GM19463 (cell line): Measurements from ENCODE around the gene RNU4-1.
"Not testable (repeated sequence)": the region's sequence is repeated elsewhere in the genome, so short reads cannot be mapped to it uniquely, and the experiment has no call there.

ENCODE experiments used
- ATAC-seq: cut with Tn5 transposase; IDR thresholded peaks from one replicate; pipeline ENCODE4 v1.9.1; 2021; ENCODE audit warnings: mild to moderate bottlenecking, moderate library complexity; ENCODE audit not compliant: unreplicated experiment

Gene RNU4-1

DNA sequence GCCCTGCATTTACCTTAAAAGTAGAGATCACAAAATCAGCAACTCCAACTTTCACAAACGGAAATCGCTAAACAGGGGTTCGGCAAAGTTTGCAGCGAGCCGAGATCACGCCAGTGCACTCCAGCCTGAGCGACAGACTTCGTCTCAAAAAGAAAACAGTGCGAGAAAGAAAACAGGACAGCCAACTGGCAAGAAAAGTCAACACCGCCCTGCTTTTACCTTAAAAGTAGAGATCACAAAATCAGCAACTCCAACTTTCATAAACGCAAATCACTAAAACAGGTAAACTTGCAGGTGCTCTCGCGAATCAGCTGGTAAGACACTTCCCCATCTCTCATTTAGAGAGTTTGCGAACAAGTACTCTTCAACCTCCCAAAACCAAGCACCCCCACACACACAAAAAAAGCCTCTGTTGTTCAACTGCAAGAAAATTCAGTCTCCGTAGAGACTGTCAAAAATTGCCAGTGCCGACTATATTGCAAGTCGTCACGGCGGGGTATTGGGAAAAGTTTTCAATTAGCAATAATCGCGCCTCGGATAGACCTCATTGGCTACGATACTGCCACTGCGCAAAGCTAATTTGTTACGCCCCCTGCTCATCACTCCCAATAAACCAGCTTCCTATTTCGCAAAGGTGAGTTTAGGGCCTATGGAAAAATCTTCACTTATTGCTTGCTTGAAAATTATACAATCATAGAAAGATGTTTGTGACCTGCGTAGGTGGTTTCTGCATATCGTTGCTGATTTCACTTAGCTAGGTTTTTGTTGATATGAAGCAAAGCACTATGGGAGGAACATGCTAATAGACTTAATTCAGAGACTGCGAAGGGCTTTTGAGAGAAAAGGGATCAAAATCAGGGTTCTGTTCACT is at the start of gene RNU4-1:
Gene RNU4-1, minus strand, starts transcription at position 577 of the 871 bp plus-strand sequence.
- ATAC-seq, result peak; percentile 55

- no peak for ATAC-seq
These were observed 49.4 kb upstream of the RNU4-1 start for GRCh38 chr12:120342175-120343038.

GRCh38 chr12:120339256-120339655 is 46.2 kb upstream of the RNU4-1 start:
- ATAC-seq, result no peak

DNA sequence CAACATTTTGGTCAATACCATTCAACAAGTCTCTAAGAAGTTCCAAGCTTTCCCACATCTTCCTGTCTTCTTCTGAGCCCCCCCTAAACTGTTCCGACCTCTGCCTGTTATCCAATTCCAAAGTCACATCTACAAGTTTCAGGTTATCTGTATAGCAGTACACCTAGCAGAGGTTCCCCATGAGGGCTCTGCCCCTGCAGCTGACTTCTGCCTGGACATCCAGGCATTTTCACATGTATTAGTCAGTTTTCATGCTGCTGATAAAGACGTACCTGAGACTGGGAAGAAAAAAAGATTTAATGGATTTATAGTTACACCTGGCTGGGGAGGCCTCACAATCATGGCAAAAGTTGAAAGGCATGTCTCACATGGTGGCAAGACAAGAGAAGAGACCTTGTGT is 44.7 kb upstream of the RNU4-1 start:
- no peak for ATAC-seq

DNA sequence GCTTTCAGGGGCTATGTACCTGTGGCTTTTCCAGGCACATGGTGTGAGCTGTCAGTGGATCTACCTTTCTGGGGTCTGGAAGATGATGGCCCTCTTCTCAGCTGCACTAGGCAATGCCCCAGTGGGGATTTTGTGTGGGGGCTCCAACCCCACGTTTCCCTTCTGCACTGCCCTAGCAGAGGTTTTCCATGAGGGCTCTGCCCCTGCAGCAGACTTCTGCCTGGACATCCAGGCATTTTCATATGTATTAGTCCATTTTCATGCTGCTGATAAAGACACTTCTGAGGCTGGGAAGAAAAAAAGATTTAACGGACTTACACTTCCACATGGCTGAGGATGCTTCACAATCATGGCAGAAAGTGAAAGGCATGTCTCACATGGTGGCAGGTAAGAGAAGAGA is 43.4 kb upstream of the RNU4-1 start:
- ATAC-seq, result not testable (repeated sequence)

DNA sequence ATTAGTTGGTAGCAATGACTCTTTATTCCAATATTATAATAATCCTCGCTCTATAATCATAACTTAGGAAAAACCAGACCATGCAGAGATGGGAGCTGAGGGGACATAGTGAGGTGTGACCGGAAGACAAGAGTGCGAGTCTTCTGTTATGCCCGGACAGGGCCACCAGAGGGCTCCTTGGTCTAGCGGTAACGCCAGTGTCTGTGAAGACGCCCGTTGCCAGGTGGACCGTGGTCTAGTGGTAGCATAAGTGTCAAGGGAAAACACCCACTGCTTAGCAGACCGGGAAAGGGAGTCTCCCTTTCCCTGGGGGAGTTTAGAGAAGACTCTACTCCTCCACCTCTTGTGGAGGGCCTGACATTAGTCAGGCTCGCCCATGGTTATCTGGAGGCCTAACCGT is 42.4 kb upstream of the RNU4-1 start:
- ATAC-seq, result not testable (repeated sequence)

DNA sequence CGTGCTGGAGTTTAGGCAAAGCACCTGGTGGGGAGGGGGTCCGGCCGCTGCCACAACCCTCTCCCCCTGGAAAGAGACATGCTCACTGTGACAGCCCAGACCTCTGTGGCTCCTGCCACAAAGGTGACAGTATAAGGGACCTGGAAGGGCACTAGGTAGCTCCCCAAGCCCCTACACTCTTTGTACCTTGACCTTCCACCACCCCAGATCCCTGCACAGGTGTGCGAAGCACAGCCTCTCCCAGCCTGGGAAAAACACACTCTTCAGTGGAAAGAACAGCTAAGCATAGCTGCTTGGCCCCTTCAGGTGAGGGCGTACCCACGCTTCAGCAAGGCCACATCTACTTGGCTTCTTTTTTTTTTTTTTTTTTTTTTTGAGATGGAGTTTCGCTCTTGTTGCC is 39.5 kb upstream of the RNU4-1 start:
- no peak for ATAC-seq

GRCh38 chr12:120332041-120332440 is 39.0 kb upstream of the RNU4-1 start:
- ATAC-seq, result no peak

DNA sequence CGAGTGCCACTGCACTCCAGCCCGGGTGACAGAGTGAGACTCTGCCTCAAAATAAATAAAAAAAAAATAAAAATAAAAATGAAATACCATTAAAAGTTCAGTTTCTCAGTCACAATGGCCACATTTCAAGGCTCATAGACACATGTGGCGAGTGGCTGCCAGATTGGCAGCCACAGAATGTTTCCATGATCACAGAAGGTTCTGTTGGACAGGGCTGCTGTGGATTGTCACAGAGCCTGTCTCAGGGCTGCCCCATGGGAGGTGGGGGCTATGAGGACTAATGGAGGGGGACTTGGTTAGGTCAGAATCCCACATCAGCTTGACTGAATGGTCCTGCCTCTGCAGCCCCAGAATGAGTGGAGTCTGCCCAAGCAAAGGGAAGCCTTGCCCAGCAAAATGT is 38.4 kb upstream of the RNU4-1 start:
- no peak for ATAC-seq

DNA sequence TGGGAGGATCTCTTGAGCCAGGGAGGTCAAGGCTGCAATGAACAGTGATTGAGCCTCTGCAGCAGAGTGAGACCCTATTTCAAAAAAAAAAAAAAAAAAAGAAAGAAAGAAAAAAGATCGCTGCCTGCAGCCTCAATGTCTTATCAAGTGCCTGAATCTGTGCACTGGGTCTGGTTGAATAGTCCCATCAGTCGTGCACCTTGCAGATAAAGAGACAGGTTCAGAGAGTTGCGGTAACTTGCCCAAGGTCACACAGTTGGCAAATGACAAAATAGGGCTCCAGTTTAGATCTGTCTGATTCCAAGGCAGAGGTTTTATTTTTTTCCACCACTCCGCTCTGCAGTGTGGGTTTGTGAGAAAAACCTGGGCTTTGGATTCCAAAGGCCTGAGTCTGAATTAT is 35.2 kb upstream of the RNU4-1 start:
- no peak for ATAC-seq

GRCh38 chr12:120327593-120327992 is 34.6 kb upstream of the RNU4-1 start, which contains the start of gene PLA2G1B:
PLA2G1B (minus strand) TSS chr12:120327779; CDS start chr12:120327753, 26 bp downstream.
- no peak for ATAC-seq

- no peak for ATAC-seq
These were observed 31.9 kb upstream of the RNU4-1 start for GRCh38 chr12:120324841-120325417.

DNA sequence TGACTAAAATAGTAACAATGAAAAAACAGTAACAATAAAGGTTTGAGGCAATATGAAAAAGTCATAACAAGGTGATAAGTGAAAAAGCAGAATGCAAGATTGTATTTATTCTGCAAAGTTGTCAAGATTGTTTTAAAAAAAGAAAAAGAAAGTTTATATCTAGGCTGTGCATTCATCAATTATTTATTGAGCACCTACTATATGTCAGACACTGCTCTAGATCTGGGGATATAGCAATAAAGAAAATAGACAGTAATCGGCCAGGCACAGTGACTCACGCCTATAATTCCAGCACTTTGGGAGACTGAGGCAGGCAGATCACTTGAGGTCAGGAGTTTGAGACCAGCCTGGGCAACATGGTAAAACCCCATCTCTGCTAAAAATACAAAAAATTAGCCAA is 30.7 kb upstream of the RNU4-1 start:
- ATAC-seq, result no peak

DNA sequence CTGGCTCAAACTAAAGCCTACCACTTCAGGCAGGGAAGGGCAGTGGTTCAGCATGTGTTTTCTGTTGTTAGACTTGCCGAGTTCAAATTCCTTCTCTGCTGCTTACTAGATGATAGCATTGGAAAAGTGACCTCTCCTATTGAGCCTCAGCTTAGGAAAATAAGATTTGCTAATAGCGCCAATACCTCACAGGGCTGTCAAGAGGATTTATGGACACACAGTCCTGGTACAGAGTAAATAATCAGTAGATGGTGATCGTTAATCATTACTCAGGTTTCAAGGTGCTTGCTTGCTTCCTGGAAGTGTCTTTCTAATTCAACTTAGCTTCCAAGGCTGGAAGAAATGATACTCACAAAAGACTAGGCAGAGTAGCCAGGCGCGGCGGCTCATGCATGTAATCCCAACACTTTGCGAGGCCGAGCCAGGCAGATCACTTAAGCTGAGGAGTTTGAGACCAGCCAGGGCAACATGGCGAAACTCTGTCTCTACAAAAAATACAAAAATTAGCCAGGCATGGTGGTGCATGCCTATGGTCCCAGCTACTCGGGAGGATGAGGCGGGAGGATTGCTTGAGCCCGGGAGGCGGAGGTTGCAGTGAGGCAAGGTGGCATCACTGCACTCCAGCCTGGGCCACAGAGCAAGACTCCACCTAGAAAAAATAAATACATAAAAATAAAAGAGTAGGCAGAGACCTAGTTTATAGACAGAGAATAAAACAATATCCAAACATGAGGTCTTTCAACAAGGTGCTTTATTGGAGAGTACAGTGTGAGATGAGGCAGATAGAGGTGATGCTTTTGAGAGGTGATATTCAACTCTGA is 28.6 kb upstream of the RNU4-1 start:
- no peak for ATAC-seq

GRCh38 chr12:120317224-120318105 is 24.4 kb upstream of the RNU4-1 start:
- ATAC-seq, result peak; percentile 99

DNA sequence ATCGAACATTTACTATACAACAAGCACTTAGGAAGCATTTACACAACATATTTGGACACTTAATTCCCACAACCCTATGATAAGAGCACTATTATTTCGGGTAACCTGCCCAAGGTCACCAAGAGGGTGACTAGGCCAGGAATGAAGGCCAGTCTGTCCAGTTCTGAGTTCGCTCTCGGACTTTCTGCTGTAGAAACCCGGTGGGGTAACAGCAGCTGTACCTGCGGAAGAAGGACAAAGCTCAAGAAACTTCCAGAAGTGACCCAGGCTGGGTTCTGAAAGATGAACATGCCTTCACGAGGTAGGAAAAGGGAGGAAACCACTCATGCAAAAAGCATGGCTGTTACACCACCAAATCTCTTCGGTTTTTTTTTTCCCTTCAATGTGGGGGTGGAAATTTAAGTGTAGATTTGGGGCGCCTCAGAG is 23.8 kb upstream of the RNU4-1 start:
- no peak for ATAC-seq

DNA sequence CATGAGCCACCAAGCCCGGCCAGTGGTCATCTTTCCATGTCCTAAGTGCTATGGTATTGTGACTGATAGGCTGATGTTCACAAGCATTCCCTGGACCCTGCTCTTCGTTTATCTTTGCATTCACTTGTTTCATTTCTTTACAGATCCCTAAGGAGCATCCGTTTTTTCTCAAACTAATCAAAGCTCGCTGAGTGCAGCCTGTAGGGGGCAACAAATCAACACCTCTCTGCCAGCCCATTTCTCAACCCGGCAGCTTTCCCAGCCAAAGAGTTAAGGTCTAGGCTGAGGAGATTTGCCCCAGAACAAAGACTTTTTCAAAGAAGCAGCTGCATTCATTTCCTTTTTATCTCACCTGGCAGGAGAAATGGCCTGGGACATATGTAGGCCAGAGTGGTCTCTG is 21.2 kb upstream of the RNU4-1 start:
- no peak for ATAC-seq

- peak; percentile 95 for ATAC-seq
These were observed 9.2 kb upstream of the RNU4-1 start, which contains the start of gene SIRT4 for GRCh38 chr12:120301962-120302815. SIRT4 (plus strand) TSS chr12:120302321; CDS start chr12:120303562, 1,241 bp downstream.

DNA sequence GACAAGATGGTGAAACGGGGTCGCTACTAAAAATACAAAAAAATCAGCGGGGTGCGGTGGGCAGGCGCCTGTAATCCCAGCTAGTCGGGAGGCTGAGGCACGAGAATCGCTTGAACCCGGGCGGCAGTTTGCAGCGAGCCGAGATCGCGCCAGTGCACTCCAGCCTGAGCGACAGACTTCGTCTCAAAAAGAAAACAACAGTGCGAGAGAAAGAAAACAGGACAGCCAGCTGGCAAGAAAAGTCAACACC is 701 bp downstream of the RNU4-1 start:
- peak; percentile 3 for ATAC-seq
